Measurements from ENCODE around the gene FILIP1L.

- TF ChIP-seq CTCF (IDR thresholded peaks at IDR 0.05) (no peak), POLR2A (IDR thresholded peaks at IDR 0.05) (no peak), POLR2AphosphoS5 (IDR thresholded peaks at IDR 0.05) (no peak)
These were observed 268.3 kb downstream of the FILIP1L start for GRCh38 chr3:99845999-99846398.

Data from breast epithelium (tissue), 3 donors.